ENCODE data around the gene CPPED1.
"Not testable (repeated sequence)": the region's sequence is repeated elsewhere in the genome, so short reads cannot be mapped to it uniquely, and the experiment has no call there.

CPPED1 gene

GRCh38 chr16:12801511-12802042 lies 2.1 kb downstream of the CPPED1 start:
- peak; percentile 93 for DNase-seq

- DNase-seq, result no peak
Measured at GRCh38 chr16:12800817-12801216, 2.9 kb downstream of the CPPED1 start.

DNA sequence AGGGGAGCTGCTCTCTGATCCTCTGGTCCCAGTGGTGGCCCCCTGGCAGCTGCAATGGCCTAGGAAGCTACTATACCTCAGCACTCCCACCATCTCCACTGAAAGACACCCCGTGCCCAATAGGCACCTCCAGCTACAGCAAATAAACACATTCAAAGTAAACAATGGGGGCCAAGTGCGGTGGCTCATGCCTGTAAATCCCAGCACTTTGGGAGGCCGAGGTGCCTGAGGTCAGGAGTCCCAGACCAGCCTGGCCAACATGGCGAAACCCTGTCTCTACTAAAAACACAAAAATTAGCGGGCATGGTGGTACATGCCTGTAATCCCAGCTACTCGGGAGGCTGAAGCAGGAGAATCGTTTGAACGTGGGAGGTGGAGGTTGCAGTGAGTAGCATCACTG lies 3.7 kb downstream of the CPPED1 start:
- DNase-seq, result not testable (repeated sequence)

DNA sequence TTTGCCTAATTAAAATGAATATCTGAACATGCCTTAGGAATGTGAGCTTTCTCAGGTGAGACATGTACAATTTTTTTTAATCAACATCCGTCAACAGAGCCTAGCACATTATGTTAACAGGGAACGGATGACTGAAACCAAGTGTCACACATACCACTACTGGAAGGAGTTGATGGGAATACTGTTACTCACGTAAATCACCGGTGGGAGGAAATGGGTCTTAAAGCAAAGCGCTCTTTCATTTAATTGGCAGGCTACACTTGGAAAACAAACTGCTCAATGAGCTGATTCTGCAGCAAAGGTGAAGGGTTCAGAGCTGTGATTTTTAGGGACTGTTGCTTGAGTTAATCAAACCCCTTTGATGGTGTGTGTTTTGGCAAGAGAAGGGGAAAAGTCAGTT lies 4.8 kb downstream of the CPPED1 start:
- no peak for DNase-seq

DNA sequence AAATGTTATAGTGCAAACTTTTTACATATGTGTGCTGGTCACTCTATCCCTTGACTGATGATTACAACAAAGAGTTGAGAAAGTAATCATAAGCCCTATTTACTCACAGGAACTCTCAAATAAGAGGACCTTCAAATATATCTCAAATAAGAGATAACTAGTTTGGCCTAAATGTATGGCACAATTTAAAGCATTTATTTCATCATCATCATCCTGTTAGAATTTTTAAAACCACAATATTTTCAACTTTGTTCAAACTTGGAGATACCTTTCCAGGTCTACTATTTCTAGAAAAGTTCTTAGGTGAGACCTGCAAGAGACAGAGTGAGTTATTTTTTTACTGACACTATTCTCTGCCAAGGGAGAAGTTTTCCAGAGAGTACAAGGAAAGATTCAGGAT lies 5.5 kb downstream of the CPPED1 start:
- DNase-seq, result no peak

- no peak for DNase-seq
Measured at GRCh38 chr16:12796498-12796897, 7.2 kb downstream of the CPPED1 start.

GRCh38 chr16:12794486-12795387 lies 8.9 kb downstream of the CPPED1 start:
- DNase-seq, result no peak

DNA sequence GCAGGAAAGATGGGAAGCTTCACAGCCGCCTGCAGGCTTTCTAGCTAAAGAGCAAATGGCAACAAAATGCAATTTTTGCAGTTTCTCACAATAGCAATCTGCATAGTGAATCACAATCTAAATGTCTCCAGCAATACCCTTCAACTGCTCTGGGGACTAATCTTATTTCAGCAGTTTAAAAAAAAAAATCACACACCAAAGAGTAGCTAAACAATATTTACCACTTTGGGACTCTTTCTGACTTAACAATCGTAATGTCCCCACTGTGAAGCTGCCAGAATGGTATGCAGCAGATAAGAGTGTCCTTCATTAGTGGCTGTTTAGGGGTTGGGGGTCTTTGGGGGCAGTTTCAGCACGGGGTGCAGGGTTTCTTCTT lies 9.8 kb downstream of the CPPED1 start:
- no peak for DNase-seq

- DNase-seq, result no peak
Measured at GRCh38 chr16:12793120-12793864, 10.4 kb downstream of the CPPED1 start.

DNA sequence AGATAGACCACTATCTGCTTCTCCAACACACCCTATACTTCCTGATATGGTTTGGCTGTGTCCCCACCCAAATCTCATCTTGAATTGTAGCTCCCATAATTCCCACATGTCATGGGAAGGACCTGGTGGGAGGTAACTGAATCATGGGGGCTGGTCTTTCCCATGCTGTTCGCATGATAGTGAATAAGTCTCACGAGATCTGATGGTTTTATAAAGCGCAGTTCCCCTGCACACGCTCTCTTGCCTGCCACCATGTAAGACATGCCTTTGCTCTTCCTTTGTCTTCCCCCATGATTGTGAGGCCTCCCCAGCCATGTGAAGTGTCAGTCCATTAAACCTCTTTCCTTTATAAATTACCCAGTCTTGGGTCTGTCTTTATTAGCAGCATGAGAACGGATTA lies 11.2 kb downstream of the CPPED1 start:
- DNase-seq, result not testable (repeated sequence)

- DNase-seq, result no peak
Measured at GRCh38 chr16:12791340-12791739, 12.3 kb downstream of the CPPED1 start.

DNA sequence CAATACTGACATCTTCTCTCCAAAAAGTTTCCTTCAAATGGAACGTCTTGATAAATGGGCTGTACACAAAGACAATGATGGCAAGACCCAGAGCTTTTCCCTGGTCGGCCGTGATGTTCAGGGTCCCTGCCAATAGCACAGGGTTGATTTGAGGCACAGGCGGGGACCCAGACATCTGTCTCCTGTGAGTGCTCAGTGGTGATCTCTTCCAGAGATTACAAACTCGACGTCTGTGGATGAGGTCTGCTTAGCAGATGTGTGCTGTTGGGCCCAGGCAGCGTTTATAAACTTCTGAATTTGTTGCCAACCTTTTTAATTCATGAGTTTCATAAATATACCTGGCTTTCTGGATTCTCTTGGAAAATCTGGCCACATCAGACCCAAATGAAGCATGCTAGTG lies 14.9 kb downstream of the CPPED1 start:
- DNase-seq, result no peak

- no peak for DNase-seq
Measured at GRCh38 chr16:12786081-12786480, 17.6 kb downstream of the CPPED1 start.

DNA sequence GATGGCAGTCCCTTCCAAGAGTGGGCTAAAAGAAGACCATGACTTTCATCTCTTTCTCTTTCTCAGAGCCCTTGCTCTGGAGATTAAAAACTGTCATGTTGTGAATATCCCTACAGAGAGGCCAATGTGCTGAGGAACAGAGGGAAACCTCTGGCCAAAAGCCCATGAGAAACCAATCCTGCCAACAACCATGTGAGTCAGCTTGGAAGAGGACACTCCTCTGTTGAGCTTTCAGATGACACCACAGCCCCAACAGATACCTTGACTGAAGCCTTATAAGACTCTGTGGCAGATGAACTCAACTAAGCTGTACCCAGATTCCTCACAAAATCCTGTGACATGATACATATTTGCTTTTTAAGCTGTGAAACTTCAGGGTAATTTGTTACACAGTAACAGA lies 19.6 kb downstream of the CPPED1 start:
- no peak for DNase-seq

DNA sequence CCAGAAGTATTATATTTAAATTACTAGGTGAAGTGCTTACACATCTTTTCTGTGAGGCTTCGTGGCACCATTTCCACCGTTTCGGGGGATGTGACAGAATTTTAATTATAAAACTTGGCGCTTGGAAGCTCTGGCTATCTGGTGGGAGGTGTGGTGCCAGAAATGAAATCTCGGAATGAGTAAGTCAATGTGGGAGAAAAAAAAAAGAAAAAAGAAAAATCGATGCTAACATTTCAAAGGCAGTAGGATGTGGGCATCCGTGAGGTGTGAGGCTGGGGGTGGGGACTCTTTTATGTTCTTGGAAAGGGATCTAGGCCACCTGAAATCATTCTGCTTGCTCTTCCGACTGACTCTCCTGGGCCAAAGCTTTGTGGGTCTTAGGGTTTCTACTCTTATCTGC lies 21.9 kb downstream of the CPPED1 start:
- DNase-seq, result no peak

GRCh38 chr16:12780467-12780866 lies 23.2 kb downstream of the CPPED1 start:
- DNase-seq, result no peak

DNA sequence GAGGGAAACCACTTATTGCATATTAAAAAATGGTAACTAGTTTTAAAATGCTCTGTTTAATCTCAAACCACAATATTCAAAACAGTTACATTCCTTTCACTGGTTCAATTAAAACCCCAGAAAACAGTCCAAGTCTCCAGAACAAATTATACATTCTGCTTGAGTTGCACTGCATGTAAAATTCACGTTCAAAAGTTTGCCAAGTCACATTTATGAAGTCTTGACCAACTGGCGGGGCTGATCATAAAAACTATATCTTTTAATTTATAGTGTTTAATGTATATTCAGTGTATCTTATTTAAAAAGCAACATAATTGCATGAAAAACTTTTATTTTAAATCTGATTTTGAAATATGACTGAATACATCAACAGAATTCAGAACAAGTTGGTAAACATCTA lies 25.0 kb downstream of the CPPED1 start:
- no peak for DNase-seq

- no peak for DNase-seq
Measured at GRCh38 chr16:12775656-12776236, 27.9 kb downstream of the CPPED1 start.

DNA sequence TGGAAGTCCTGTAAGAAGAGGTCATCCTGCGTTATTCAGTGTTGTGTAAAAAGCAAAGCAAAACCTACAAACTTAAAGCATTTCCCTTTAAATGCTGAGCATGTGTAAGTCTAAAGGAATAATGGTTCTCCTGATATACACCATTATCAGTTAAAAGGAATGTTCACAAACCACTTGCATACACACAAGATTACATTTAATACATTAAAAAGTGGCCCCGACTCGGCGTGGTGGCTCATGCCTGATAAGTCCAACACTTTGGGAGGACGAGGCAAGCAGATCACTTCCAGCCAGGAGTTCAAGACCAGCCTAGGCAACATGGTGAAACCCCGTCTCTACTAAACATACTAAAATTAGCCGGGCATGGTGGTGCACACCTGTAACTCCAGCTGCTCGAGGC lies 30.5 kb downstream of the CPPED1 start:
- no peak for DNase-seq

- DNase-seq, result no peak
Measured at GRCh38 chr16:12771341-12771798, 32.3 kb downstream of the CPPED1 start.

- DNase-seq, result no peak
Measured at GRCh38 chr16:12769525-12769924, 34.2 kb downstream of the CPPED1 start.

GRCh38 chr16:12767897-12768296 lies 35.8 kb downstream of the CPPED1 start:
- no peak for DNase-seq

DNA sequence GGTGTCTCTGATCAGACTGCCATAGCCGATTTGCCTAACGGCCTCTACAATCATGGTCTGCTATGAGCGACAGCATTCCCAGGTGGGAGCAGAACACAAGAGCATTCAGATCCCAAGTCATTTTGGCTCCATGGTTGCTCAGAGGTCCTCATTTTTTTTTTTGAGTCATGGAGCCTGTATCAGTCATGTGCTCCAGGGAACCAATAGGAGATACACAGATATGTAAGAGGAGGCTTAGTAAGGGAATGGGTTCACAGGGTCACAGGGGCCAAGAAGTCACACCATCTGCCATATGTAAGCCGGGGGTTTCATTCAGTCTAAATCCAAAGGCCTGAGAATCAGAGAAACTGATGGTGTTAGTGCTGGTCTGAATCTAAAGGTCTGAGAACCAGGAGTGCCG lies 36.8 kb downstream of the CPPED1 start:
- no peak for DNase-seq

DNA sequence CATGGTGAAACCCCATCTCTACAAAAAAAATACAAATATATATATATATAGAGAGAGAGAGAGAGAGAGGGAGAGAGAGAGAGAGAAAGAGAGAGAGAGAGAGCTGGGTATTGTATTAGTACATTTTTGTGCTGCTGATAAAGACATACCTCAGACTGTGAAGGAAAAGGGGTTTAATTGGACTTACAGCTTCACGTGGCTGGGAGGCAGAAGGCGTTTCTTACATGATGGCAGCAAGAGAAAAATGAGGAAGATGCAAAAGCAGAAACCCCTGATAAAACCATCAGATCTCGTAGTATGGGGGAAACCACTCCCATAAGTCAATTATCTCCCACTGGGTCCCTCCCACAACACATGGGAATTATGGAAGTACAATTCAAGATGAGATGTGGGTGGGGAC lies 37.5 kb downstream of the CPPED1 start:
- not testable (repeated sequence) for DNase-seq
